GM12865 (cell line): ENCODE data around the gene SMIM32.

Experiments used
- DNase-seq: peaks from one replicate; pipeline ENCODE4 v3.0.0; 2010; ENCODE audit warnings: low read depth
- H3K4me3 ChIP-seq: 2 replicates; pipeline ENCODE4 v1.5.1; 2011; ENCODE audit warnings: mild to moderate bottlenecking, low read depth, low read length, control low read depth
- CTCF ChIP-seq: IDR thresholded peaks from 2 replicates; pipeline ENCODE4 v1.5.1; 2011; ENCODE audit warnings: low read length, control low read depth, low read depth, inconsistent platforms; ENCODE audit not compliant: insufficient read depth; ENCODE audit errors: missing control alignments

The SMIM32 gene

GRCh38 chr5:136190904-136191303 lies 2.1 kb downstream of the SMIM32 start:
- no peak for DNase-seq
- no peak overlapping the region for H3K4me3 ChIP-seq
- no peak for TF ChIP-seq CTCF

GRCh38 chr5:136190091-136190720 lies 2.8 kb downstream of the SMIM32 start:
- H3K4me3 ChIP-seq, result no peak overlapping the region
- no peak for TF ChIP-seq CTCF
- no peak for DNase-seq

DNA sequence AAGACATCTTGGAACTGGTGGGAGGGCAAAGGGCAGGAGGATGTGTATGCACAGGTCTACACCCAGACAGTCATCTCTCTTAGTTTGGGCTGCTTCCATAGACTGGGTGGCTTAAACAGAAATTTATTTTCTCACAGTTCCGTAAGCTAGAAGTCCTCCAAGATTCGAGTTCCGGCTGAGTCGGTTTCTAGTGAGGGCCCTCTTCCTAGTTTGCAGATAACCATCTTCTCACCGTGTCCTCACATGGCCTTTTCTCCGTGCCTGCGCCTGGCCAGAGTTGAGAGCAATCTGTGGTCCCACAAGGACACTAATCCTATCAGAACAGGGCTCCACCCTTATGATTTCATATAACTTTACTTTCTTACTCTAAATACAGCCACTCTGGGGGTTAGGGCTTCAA lies 4.1 kb downstream of the SMIM32 start:
- no peak for TF ChIP-seq CTCF
- H3K4me3 ChIP-seq, result no peak overlapping the region
- DNase-seq, result no peak

DNA sequence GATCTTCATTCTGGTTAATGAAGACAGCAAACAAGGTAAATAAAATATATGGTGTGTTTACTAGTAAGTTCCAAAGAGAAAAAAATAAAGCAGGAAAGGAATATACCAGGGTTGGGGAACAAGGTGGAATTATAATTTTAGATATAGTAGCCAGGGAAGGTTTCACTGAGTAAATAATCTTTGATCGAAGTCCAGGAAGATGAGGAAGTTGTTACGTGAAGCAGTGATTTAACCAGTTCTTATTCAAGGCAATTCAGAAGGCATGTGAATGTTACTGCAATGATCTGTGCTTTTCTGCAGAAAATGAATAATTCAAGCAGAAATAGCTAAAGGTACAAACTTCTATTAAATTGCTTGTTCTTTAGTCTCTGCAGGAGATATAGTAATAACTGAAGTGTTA lies 6.2 kb downstream of the SMIM32 start:
- no peak for TF ChIP-seq CTCF

DNA sequence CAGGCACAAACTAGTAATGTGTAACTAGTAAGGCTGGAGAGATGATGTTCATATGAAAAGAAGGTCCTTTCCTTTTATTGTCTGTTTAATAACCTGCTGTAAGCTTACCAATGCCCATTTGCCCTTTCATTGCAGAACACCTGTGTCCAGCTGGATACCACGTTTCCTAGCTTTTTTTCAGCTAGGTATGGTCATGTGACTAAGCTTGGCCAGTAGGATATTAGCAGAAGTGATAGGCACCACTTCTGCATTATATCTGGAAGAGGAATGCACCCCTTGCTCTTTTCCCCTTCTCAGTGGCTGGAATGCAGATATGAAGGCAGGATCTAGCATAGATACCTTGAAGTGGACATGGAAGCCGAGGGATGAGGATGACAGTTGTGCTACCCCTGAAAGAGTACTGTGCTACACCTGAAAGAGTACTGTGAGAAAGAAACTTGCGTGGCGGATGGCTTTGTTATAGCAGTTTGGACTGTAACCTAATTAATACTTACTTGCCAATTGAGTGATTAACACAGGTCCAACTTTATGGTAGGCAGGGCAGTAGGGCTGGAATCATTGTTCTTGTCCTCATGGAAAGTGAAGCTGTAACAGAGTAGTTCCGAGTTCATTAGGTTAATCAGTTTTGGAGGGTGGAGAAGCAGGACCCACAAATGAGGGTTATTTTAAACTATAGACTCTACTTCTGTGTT lies 6.8 kb downstream of the SMIM32 start:
- DNase-seq, result no peak
- no peak for TF ChIP-seq CTCF
- H3K4me3 ChIP-seq, result no peak overlapping the region

More for the DNA sequence above, 6.2 kb downstream of the SMIM32 start:
- DNase-seq, result no peak
- H3K4me3 ChIP-seq, result no peak overlapping the region

- DNase-seq, result no peak
- TF ChIP-seq CTCF, result no peak
- H3K4me3 ChIP-seq, result no peak overlapping the region
Measured at GRCh38 chr5:136182618-136183017, 10.3 kb downstream of the SMIM32 start.
